Measurements from ENCODE around the gene IPO4.

DNA sequence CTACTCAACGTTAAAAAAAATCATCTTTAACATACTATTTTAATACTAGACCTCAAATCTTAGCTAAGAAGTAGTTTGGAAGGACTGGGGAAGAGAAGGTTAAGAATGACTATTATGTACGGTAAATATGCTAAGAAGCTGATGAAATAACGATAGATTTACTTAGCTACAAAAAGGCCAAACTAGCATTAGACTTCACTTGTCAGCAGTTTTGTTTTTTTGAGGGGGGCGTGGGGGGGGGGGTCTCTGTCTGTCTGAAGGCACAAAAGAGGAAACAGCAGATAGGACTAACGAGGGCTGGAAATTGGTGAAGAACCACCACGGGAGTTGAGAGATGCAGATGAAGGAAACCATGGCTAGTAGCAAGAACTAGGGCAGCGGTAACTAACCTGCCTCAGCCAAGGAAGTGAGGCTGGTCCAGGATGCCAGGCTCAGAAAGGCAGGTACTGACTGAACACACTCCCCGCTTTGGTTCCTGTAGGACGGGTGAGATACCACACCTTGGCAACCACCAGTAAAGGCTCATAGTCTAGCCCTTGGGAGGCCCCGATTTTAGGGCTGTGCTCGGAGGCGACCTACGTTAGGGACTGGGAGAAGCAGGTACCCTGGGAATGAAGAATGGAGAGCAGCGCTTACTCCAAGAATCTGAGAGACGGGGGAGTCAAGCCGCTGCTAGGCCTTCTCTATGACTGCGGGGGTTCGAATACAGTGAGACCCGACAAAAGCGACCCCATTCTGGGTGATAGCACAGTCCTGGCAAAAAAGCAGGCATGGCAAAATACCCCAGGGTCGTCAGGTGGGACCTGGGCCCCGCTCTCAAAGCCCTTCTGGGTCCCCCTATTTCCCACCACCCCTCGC, 42.9 kb upstream of the IPO4 start:
- TF ChIP-seq, protein P1, sequence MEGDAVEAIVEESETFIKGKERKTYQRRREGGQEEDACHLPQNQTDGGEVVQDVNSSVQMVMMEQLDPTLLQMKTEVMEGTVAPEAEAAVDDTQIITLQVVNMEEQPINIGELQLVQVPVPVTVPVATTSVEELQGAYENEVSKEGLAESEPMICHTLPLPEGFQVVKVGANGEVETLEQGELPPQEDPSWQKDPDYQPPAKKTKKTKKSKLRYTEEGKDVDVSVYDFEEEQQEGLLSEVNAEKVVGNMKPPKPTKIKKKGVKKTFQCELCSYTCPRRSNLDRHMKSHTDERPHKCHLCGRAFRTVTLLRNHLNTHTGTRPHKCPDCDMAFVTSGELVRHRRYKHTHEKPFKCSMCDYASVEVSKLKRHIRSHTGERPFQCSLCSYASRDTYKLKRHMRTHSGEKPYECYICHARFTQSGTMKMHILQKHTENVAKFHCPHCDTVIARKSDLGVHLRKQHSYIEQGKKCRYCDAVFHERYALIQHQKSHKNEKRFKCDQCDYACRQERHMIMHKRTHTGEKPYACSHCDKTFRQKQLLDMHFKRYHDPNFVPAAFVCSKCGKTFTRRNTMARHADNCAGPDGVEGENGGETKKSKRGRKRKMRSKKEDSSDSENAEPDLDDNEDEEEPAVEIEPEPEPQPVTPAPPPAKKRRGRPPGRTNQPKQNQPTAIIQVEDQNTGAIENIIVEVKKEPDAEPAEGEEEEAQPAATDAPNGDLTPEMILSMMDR (IDR thresholded peaks at IDR 0.05; ENCODE audit: poor library complexity), result no peak
- TF ChIP-seq EZH2 (IDR thresholded peaks at IDR 0.05; ENCODE audit: borderline replicate concordance) (no peak), EZH2phosphoT487 (IDR thresholded peaks at IDR 0.05; ENCODE audit: low read depth, severe bottlenecking, unreplicated experiment) (no peak)
